GM12878 (cell line): ENCODE measurements around the gene MYO7B. TPM values are rescaled to one million over a fixed set of nuclear protein-coding genes. Genes with fewer than 3 reads are reported as not detected.

Experiments used
- ATAC-seq: fragments of 200-7000 bp; cut with Tn5 transposase; 3 replicates; pipeline ENCODE4 v1.9.1; 2020; ENCODE audit warnings: mild to moderate bottlenecking, moderate library complexity
- BruUV-seq: library from RNA; stranded (reverse); fragments of 400-500 nt; replicated peaks from 2 replicates; lab custom pipeline; 2021; lab: Mats Ljungman, UMichigan
- CTCF ChIA-PET: fragments of 300-600 bp; sonication (Branson Sonifier 250); formaldehyde crosslinking; extraction: SDS; loops from one replicate; lab custom pipeline; 2021; ENCODE audit warnings: inconsistent platforms; lab: Yijun Ruan, JAX
- POLR2A ChIA-PET: fragments of 350-600 bp; formaldehyde crosslinking; extraction: SDS; loops from one replicate; lab custom pipeline; 2021; ENCODE audit warnings: inconsistent platforms; lab: Charles Lee
- RAD21 ChIA-PET: fragments of 300-600 bp; sonication (Branson Sonifier 250); formaldehyde crosslinking; loops from one replicate; lab custom pipeline; 2023; ENCODE audit warnings: antibody characterized with exemption; ENCODE audit not compliant: unreplicated experiment; lab: Charles Lee
- SMC1A ChIA-PET: fragments of 300-600 bp; sonication (Branson Sonifier 250); formaldehyde crosslinking; loops from one replicate; lab custom pipeline; 2023; ENCODE audit not compliant: unreplicated experiment, uncharacterized antibody; lab: Charles Lee
- DNase-seq: peaks from one replicate; pipeline ENCODE4 v3.0.0-alpha.2; 2011; ENCODE audit warnings: low read depth, low spot score
- FAIRE-seq: peaks from 3 replicates; lab custom pipeline; 2011; peaks lifted over from hg19 to GRCh38; lab: Jason Lieb, UNC
- H2AFZ ChIP-seq: 2 replicates; pipeline ENCODE4 v1.6.0; 2011; ENCODE audit warnings: low read depth, low read length, control low read depth; ENCODE audit not compliant: control insufficient read depth
- H3K27ac ChIP-seq: 2 replicates; pipeline ENCODE4 v1.5.1; 2011; ENCODE audit warnings: control low read depth; ENCODE audit not compliant: control insufficient read depth, insufficient read depth
- H3K27me3 ChIP-seq, 2 experiments: replicated peaks in 1 of 2; 2 replicates each; pipeline versions ENCODE4 v1.6.0 to v1.6.1; 2011; ENCODE audit warnings: low read length in 1 of 2; ENCODE audit not compliant: control insufficient read depth in 2 of 2, insufficient read depth in 2 of 2
- H3K36me3 ChIP-seq, 2 experiments: 2 replicates each; pipeline ENCODE4 v1.5.1; 2011; ENCODE audit warnings: low read length in 1 of 2; ENCODE audit not compliant: control insufficient read depth in 2 of 2, insufficient read depth in 2 of 2
- H3K4me1 ChIP-seq: 2 replicates; pipeline ENCODE4 v1.6.1; 2011; ENCODE audit warnings: mild to moderate bottlenecking, low read length, moderate library complexity, mixed read lengths; ENCODE audit not compliant: control insufficient read depth, insufficient read depth
- H3K4me2 ChIP-seq: 2 replicates; pipeline ENCODE4 v1.6.0; 2011; ENCODE audit warnings: control low read depth; ENCODE audit not compliant: control insufficient read depth, insufficient read depth
- H3K4me3 ChIP-seq: fragments of 200-600 bp; sonication (generic); 2 replicates; pipeline ENCODE4 v1.5.1; 2016
- H3K79me2 ChIP-seq: 2 replicates; pipeline ENCODE4 v1.6.0; 2011; ENCODE audit warnings: low read length; ENCODE audit not compliant: control insufficient read depth, insufficient read depth
- H3K9ac ChIP-seq: 2 replicates; pipeline ENCODE4 v1.8.0; 2011; ENCODE audit warnings: low read length, control low read depth, mixed read lengths; ENCODE audit not compliant: control insufficient read depth, insufficient read depth
- H3K9me3 ChIP-seq: replicated peaks from 3 replicates; pipeline ENCODE4 v1.5.1; 2011; ENCODE audit warnings: mild to moderate bottlenecking, low read length; ENCODE audit not compliant: control insufficient read depth, insufficient read depth
- H4K20me1 ChIP-seq: 2 replicates; pipeline ENCODE4 v1.6.0; 2011; ENCODE audit not compliant: control insufficient read depth, insufficient read depth
- CBFB ChIP-seq: IDR thresholded peaks from 2 replicates; pipeline ENCODE4 v1.6.1; 2016; ENCODE audit warnings: antibody characterized with exemption, low read depth
- CBX3 ChIP-seq: fragments of 200-600 bp; sonication (generic); IDR thresholded peaks from 2 replicates; pipeline ENCODE4 v1.6.1; 2016; ENCODE audit warnings: low read depth, borderline replicate concordance
- EP300 ChIP-seq, 2 experiments: fragments of 150-350 bp in 1 of 2; IDR thresholded peaks; 2 replicates each; pipeline ENCODE4 v1.6.1; 2011 to 2012; ENCODE audit warnings: low read depth in 2 of 2, low read length in 2 of 2, borderline replicate concordance in 1 of 2, improper control_type of control experiment in 1 of 2, inconsistent platforms in 1 of 2; ENCODE audit not compliant: control insufficient read depth in 1 of 2
- KDM1A ChIP-seq: fragments of 200-600 bp; sonication (generic); IDR thresholded peaks from 2 replicates; pipeline ENCODE4 v1.6.1; 2016; ENCODE audit warnings: borderline replicate concordance
- NFYA ChIP-seq: IDR thresholded peaks from 2 replicates; pipeline ENCODE4 v1.6.1; 2011; ENCODE audit warnings: low read depth, mild to moderate bottlenecking, low read length, improper control_type of control experiment, borderline replicate concordance
- NR2C2 ChIP-seq: IDR thresholded peaks from 2 replicates; pipeline ENCODE4 v1.6.1; 2011; ENCODE audit warnings: borderline replicate concordance, low read depth; ENCODE audit not compliant: control insufficient read depth, insufficient read length
- POU2F2 ChIP-seq: IDR thresholded peaks from 3 replicates; pipeline ENCODE4 v1.6.1; 2011; ENCODE audit warnings: low read depth, mild to moderate bottlenecking, low read length, borderline replicate concordance
- RAD51 ChIP-seq: fragments of 450-650 bp; IDR thresholded peaks from 2 replicates; pipeline ENCODE4 v1.6.1; 2016; ENCODE audit warnings: moderate library complexity, mild to moderate bottlenecking, inconsistent platforms
- REST ChIP-seq: IDR thresholded peaks from 2 replicates; pipeline ENCODE4 v1.6.1; 2012; ENCODE audit warnings: mild to moderate bottlenecking, low read depth, low read length
- RUNX3 ChIP-seq: IDR thresholded peaks from 2 replicates; pipeline ENCODE4 v1.6.1; 2012; ENCODE audit warnings: low read length, inconsistent platforms
- SUPT20H ChIP-seq: IDR thresholded peaks from 2 replicates; pipeline ENCODE4 v1.6.1; 2011; ENCODE audit warnings: low read depth, mild to moderate bottlenecking, low read length, moderate library complexity, borderline replicate concordance; ENCODE audit not compliant: control insufficient read depth
- ZNF217 ChIP-seq: fragments of 450-650 bp; IDR thresholded peaks from 2 replicates; pipeline ENCODE4 v1.6.1; 2017; ENCODE audit warnings: antibody characterized with exemption, mild to moderate bottlenecking
- WGBS: methylation state at CpG from one replicate; pipeline ENCODE4 v1.1.6; 2016; ENCODE audit warnings: low lambda C conversion rate; ENCODE audit not compliant: insufficient replicate concordance, insufficient coverage; ENCODE audit errors: missing lambda C conversion rate; 5-methylcytosine and 5-hydroxymethylcytosine counted together
- in situ Hi-C: fragments of 300-500 bp; cut with MboI; formaldehyde crosslinking; loops from 9 replicates; pipeline ENCODE4 v1.14.3; 2018; ENCODE audit warnings: mixed read lengths
- intact Hi-C: fragments of 100-400 bp; cut with micrococcal nuclease; formaldehyde crosslinking; loops from one replicate; pipeline ENCODE4 v1.14.2; 2022; ENCODE audit not compliant: unreplicated experiment
- polyA plus RNA-seq, 11 experiments: library from polyadenylated mRNA; depleted of rRNA in 4 of 11; unstranded in 6 of 11; stranded (reverse) in 5 of 11; fragments of >200 nt; fragmentation: Nextera tagmentation in 4 of 11; fragmentation: Illumina TruSeq in 1 of 11; extraction: Ambion mirVana in 4 of 11; extraction: Trizol in 1 of 11; gene quantifications; 1 replicate in 1 of 11; 2 replicates in 10 of 11; pipeline versions ENCODE4 v1.2.1 to v1.2.3, GENCODE V29; 2011 to 2016; ENCODE audit warnings: inconsistent platforms in 2 of 11, missing spikeins in 2 of 11, low read depth in 1 of 11
- total RNA-seq, 4 experiments: library from RNA; depleted of rRNA in 3 of 4; stranded (reverse); fragments of >200 nt in 3 of 4; fragmentation: Illumina TruSeq in 1 of 4; extraction: Trizol in 1 of 4; gene quantifications; 2 replicates each; pipeline versions ENCODE4 v1.2.1 to v1.2.3, GENCODE V29; 2013 to 2021

The MYO7B gene
- total and polyA plus RNA-seq, 10 of the 15 experiments (the other 5 are each of a cell fraction or from before 2014, with no cell fraction given): 0.08 to 4.8 (median 1.2) TPM

- H3K36me3 ChIP-seq: no peaks in the 10 kb centered on the region
- no peaks in the 10 kb centered on the region for H3K79me2 ChIP-seq
- no peak for TF ChIP-seq ZNF217
- FAIRE-seq: no peak
- no peak for DNase-seq
- intact Hi-C loops (no loop called here), in situ Hi-C loops (no loop called here)
- no peak overlapping the region for H2AFZ ChIP-seq
- ChIA-PET CTCF (interaction anchor here (0.5 to 1.1 kb wide), 2 partner anchors 11 to 229 kb away, joined by 3 to 6 read pairs; no protein-coding TSS in a partner anchor), SMC1A (interaction anchor here (1.3 to 1.5 kb wide), 2 partner anchors 11 to 17 kb away, joined by 4 to 5 read pairs; no protein-coding TSS in a partner anchor), RAD21 (no interaction called here), POLR2A (no interaction called here)
- no TSS peak for BruUV-seq
- H3K4me1 ChIP-seq: peaks cover 15% of the 10 kb centered on the region
- no peak overlapping the region for H3K9ac ChIP-seq
- H3K4me3 ChIP-seq: no peak overlapping the region
- H4K20me1 ChIP-seq: no peaks in the 10 kb centered on the region
- no peak overlapping the region for H3K27ac ChIP-seq
- no peak for ATAC-seq
- H3K9me3 ChIP-seq: no peaks in the 10 kb centered on the region
- H3K4me2 ChIP-seq: no peak overlapping the region
- H3K27me3 ChIP-seq: peaks cover 0 to 1% of the 10 kb centered on the region in 2 experiments; a peak in 1 of 4 replicates
- WGBS: 63% methylated on average over 21 of the region's 24 CpGs
These were observed 44.9 kb downstream of the MYO7B start for GRCh38 chr2:127580167-127581049.

GRCh38 chr2:127581050-127581345 lies 45.5 kb downstream of the MYO7B start:
- intact Hi-C loops: no loop called here
- POLR2A ChIA-PET: no interaction called here
- H3K79me2 ChIP-seq: no peaks in the 10 kb centered on the region
- RAD21 ChIA-PET: no interaction called here
- CTCF ChIA-PET: interaction anchor here (0.5 to 1.3 kb wide), 2 partner anchors 10 to 228 kb away, joined by 3 to 5 read pairs; no protein-coding TSS in a partner anchor
- H3K27ac ChIP-seq: no peak overlapping the region
- FAIRE-seq: no peak
- no peaks in the 10 kb centered on the region for H3K9me3 ChIP-seq
- in situ Hi-C loops: no loop called here
- H3K4me2 ChIP-seq: no peak overlapping the region
- SMC1A ChIA-PET: no interaction called here
- peaks cover 10% of the 10 kb centered on the region for H3K4me1 ChIP-seq
- peaks cover 0 to 1% of the 10 kb centered on the region in 2 experiments; a peak in 1 of 4 replicates for H3K27me3 ChIP-seq
- H3K36me3 ChIP-seq: no peaks in the 10 kb centered on the region
- no peak for DNase-seq
- H4K20me1 ChIP-seq: no peaks in the 10 kb centered on the region
- no peak overlapping the region for H2AFZ ChIP-seq
- no peak overlapping the region for H3K4me3 ChIP-seq
- H3K9ac ChIP-seq: no peak overlapping the region
- no TSS peak for BruUV-seq
- ATAC-seq: no peak
- 66% methylated on average over 4 of the region's 4 CpGs for WGBS
- TF ChIP-seq POU2F2 (no peak), ZNF217 (no peak), RUNX3 (no peak), REST (no peak), NFYA (no peak), NR2C2 (no peak), EP300 (IDR thresholded peaks at IDR 0.05; ENCODE audit: borderline replicate concordance in 1 of 2, control insufficient read depth in 1 of 2, low read depth in 2 of 2, low read length in 2 of 2) (no peak), CBX3 (no peak), CBFB (no peak), RAD51 (no peak), KDM1A (no peak), SUPT20H (no peak)
